GM12878 (cell line): ENCODE data around the gene VNN1.

ENCODE experiments used
- EP300 ChIP-seq, 2 experiments: fragments of 150-350 bp in 1 of 2; IDR thresholded peaks; 2 replicates each; pipeline ENCODE4 v1.6.1; 2011 to 2012; ENCODE audit warnings: low read depth in 2 of 2, low read length in 2 of 2, borderline replicate concordance in 1 of 2, improper control_type of control experiment in 1 of 2, inconsistent platforms in 1 of 2; ENCODE audit not compliant: control insufficient read depth in 1 of 2
- HDAC6 ChIP-seq: fragments of 200-600 bp; sonication (generic); IDR thresholded peaks from one replicate; pipeline ENCODE4 v1.8.0; 2017; ENCODE audit warnings: antibody characterized with exemption; ENCODE audit not compliant: unreplicated experiment
- PBX3 ChIP-seq: IDR thresholded peaks from 2 replicates; pipeline ENCODE4 v1.6.1; 2011; ENCODE audit warnings: mild to moderate bottlenecking, low read depth, low read length, moderate library complexity; ENCODE audit not compliant: insufficient replicate concordance
- POLR2A ChIP-seq: IDR thresholded peaks from 2 replicates; pipeline ENCODE4 v1.6.1; 2011; ENCODE audit warnings: low read depth, mild to moderate bottlenecking, low read length
- POLR2AphosphoS5 ChIP-seq: IDR thresholded peaks from 2 replicates; pipeline ENCODE4 v1.6.1; 2011; ENCODE audit warnings: mild to moderate bottlenecking, low read length, inconsistent platforms
- TF ChIP-seq, protein P1 (sequence below): IDR thresholded peaks from 2 replicates; pipeline ENCODE4 v1.6.1; 2012; ENCODE audit warnings: mild to moderate bottlenecking, low read depth, low read length
- TF ChIP-seq, protein P2 (sequence below), 3 experiments: IDR thresholded peaks in 2 of 3; conservative IDR thresholded peaks in 1 of 3; 2 replicates each; pipeline ENCODE4 v1.5.1; 2011; ENCODE audit warnings: low read depth in 3 of 3, low read length in 3 of 3, mild to moderate bottlenecking in 3 of 3, control low read depth in 2 of 3, moderate library complexity in 2 of 3, inconsistent platforms in 1 of 3, mixed read lengths in 1 of 3; ENCODE audit not compliant: control insufficient read depth in 2 of 3, insufficient read depth in 1 of 3; ENCODE audit errors: extremely low read depth in 1 of 3

- TF ChIP-seq POLR2A (no peak), HDAC6 (no peak), EP300 (IDR thresholded peaks at IDR 0.05; ENCODE audit: borderline replicate concordance in 1 of 2, control insufficient read depth in 1 of 2, low read depth in 2 of 2, low read length in 2 of 2) (no peak), POLR2AphosphoS5 (no peak), PBX3 (no peak)
- TF ChIP-seq, protein P1, sequence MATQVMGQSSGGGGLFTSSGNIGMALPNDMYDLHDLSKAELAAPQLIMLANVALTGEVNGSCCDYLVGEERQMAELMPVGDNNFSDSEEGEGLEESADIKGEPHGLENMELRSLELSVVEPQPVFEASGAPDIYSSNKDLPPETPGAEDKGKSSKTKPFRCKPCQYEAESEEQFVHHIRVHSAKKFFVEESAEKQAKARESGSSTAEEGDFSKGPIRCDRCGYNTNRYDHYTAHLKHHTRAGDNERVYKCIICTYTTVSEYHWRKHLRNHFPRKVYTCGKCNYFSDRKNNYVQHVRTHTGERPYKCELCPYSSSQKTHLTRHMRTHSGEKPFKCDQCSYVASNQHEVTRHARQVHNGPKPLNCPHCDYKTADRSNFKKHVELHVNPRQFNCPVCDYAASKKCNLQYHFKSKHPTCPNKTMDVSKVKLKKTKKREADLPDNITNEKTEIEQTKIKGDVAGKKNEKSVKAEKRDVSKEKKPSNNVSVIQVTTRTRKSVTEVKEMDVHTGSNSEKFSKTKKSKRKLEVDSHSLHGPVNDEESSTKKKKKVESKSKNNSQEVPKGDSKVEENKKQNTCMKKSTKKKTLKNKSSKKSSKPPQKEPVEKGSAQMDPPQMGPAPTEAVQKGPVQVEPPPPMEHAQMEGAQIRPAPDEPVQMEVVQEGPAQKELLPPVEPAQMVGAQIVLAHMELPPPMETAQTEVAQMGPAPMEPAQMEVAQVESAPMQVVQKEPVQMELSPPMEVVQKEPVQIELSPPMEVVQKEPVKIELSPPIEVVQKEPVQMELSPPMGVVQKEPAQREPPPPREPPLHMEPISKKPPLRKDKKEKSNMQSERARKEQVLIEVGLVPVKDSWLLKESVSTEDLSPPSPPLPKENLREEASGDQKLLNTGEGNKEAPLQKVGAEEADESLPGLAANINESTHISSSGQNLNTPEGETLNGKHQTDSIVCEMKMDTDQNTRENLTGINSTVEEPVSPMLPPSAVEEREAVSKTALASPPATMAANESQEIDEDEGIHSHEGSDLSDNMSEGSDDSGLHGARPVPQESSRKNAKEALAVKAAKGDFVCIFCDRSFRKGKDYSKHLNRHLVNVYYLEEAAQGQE, result no peak
- TF ChIP-seq, protein P2, sequence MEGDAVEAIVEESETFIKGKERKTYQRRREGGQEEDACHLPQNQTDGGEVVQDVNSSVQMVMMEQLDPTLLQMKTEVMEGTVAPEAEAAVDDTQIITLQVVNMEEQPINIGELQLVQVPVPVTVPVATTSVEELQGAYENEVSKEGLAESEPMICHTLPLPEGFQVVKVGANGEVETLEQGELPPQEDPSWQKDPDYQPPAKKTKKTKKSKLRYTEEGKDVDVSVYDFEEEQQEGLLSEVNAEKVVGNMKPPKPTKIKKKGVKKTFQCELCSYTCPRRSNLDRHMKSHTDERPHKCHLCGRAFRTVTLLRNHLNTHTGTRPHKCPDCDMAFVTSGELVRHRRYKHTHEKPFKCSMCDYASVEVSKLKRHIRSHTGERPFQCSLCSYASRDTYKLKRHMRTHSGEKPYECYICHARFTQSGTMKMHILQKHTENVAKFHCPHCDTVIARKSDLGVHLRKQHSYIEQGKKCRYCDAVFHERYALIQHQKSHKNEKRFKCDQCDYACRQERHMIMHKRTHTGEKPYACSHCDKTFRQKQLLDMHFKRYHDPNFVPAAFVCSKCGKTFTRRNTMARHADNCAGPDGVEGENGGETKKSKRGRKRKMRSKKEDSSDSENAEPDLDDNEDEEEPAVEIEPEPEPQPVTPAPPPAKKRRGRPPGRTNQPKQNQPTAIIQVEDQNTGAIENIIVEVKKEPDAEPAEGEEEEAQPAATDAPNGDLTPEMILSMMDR (IDR thresholded peaks at IDR 0.05 in 2 of 3, conservative IDR thresholded peaks at IDR 0.05 in 1 of 3; ENCODE audit: control insufficient read depth in 2 of 3, extremely low read depth in 1 of 3, insufficient read depth in 1 of 3, low read depth in 3 of 3, low read length in 3 of 3), result no peak
These were observed 27.3 kb downstream of the VNN1 start for GRCh38 chr6:132686531-132686930.
